NCI-H748 treated with DMSO at 0.1 percent for 48 hours (cell line): ENCODE measurements around the gene GLIS2.

Experiments used
- DNase-seq: peaks from one replicate; lab custom pipeline; 2025; lab: John Stamatoyannopoulos, UW

GLIS2 gene

DNA sequence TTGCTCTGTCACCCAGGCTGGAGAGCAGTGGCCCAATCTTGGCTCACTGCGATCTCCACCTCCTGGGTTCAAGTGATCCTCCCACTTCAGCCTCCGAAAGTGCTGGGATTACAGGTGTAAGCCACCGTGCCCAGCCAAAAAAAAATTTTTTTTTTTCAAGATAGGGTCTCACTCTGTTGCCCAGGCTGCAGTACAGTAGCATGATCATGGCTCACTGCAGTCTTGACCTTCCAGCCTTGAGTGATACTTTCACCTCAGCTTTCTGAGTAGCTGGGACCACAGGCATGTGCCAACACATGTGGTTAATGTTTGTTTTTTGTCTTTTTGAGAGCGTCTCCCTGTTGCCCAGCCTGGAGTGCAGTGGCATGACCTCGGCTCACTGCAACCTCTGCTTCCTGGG lies 37.0 kb downstream of the GLIS2 start:
- DNase-seq = no peak

DNA sequence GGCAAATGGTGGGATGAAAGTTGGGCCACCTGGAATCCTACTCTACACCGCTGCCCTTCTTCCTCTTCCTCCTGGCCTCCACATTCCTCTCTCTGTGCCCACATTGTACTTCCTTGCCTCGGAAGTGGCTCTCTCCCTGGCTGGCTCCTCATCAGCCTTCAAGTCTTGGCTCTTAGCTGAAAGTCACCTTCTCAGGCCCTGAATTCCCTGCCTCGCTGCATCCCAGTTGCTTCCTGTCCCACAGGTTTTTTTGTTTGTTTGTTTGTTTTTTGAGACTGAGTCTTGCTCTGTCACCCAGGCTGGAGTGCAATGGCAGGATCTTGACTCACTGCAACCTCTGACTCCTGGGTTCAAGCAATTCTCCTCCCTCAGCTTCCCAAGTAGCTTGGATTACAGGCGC lies 37.8 kb downstream of the GLIS2 start:
- DNase-seq = no peak

DNA sequence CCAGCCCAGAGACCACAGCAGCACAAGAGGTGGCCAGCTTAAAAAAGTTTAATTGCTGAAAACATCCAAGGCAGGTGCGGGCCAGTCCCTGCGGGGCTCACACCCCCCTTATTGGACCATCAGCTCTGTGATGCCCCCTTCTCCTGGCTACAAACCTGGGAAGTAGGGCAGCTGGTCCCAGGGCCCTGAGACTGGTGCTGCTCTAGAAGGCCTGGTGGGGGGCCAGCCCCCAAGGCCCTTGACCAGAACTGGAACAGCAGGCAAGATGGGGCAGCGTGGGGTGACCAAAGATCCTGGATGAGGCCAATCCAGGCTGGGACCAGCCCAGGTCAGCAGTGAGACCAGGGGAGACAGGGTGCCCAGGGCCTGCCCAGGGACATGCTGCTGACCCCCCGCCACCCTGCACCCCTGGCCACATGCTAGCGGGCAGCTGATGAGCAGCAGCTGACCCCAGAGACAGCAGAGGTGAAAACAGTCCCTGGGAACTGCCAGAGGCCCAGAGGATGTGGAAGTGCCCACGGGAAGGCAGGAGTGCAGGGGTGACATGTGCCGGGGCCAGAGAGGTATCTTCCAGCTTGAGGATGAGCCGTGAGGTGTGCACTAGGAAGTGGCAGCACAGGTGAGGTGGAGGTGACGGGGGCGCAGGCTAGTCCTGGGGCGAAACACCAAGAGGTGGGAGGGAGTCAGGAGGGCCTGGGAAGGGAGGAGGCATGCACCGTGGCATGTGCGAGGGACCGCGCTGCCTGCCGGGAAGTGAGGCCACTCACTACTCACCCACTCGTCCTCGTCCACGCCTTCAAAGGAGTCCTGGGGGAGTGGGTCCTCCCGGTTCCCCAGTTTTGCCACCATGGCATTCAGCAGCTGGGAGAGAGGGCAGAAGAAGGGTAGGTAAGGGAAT lies 38.9 kb downstream of the GLIS2 start:
- no peak for DNase-seq

DNA sequence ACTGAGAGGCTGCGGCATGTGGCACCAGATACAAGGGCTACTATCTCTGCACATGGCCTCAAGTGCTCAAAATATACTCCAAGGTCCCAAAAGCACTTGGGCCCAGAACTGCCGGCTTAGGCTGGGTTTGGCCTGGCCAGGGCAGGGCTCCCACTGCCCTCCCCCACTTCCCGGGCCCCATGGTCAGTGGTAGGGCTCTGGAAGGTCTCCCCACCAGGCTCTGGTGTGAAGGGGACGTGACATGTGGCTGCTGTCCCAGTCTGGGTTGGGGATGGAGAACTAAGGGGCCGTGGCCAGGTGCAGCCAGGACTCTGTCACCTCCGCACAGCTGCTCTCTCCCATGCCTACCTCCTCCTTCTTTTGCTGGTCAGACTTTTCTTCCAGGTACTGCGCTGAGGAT lies 41.0 kb downstream of the GLIS2 start:
- no peak for DNase-seq

DNA sequence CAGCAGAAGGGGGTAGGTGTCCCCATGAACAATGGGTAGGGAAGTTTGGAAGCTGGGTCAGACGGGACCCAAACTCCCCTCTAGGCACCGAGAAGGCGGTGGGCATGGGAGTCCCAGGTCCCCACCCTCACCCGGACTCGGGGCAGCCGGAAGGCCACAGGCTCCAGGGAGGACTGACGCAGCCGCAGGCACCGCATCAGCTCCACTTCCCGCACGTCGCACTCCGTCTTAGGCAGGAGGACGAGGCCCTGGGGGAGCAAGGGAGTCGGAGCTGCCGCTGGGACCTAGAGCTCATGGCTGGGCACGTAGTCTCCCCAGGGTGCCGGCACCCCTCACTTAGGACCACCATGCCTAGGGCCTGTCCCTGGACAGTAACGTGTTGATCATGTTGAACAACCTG lies 42.4 kb downstream of the GLIS2 start:
- no peak for DNase-seq

DNA sequence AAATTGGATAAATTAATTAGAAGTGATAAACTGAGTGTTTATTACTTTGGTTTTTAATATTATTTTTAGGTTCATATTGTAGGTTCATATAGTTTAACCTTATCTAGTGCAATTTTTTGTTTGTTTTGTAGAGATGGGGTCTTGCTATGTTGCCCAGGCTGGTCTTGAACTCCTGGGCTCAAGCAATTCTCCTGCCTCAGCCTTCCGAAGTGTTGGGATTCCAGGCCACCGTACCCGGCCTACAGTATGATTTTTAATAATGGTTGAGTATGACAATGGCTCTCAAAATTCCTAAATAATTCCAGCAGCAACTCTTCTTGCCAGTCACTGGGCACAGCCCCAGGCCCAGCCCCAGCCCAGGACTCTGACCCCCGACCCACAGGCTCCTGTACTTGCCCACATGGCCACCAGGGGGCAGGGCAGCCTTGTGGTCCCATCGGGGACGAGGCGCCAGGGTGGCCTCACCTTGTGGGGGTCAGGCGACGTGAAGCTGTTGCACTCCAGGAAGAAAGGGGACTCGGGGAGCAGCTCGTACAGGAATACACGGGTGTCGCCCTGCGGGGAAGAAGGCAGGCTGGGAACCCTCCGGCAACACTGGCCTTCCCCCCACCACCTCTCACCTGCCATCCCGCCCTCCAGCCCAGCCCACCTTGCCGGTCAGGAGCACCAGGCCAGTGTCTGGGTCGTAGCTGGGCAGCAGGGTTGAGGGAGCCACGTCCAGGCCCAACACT lies 43.1 kb downstream of the GLIS2 start:
- DNase-seq = no peak

DNA sequence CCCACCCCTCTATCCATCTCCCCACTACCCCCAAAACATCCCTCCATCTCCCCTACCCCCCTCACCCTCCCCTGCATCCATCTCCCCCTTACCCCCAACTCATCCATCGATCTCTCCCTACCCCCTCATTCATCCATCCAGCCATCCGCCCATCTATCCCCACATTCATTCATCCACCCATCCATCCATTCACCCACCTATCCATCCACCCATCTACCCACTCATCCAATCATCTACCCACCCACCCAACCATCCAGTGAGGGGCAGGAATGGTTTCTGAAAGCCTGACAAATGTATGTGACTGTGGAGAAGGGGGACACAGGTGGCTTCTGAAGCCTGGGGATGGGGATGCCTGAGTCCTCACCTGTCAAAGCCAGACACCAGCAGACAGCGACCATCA lies 44.0 kb downstream of the GLIS2 start:
- no peak for DNase-seq

DNA sequence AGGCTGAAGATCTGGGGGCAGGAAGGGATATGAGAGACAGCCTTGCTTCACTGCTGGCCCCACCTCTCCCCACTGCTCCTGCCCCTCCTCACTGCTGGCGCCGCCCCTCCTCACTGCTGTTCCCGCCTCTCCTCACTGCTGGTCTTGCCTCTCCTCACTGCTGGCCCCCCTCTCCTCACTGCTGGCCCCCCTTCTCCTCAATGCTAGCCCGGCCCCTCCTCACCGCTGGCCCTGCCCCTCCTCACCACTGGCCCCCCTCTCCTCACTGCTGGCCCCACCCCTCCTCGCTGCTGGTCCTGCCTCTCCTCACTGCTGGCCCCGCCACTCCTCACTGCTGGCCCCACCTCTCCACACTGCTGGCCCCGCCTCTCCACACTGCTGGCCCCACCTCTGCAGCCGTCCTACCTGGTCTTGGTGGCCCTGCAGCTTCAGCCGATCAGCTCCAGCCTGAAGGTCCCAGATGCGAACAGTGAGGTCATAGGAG lies 44.7 kb downstream of the GLIS2 start:
- DNase-seq = no peak

DNA sequence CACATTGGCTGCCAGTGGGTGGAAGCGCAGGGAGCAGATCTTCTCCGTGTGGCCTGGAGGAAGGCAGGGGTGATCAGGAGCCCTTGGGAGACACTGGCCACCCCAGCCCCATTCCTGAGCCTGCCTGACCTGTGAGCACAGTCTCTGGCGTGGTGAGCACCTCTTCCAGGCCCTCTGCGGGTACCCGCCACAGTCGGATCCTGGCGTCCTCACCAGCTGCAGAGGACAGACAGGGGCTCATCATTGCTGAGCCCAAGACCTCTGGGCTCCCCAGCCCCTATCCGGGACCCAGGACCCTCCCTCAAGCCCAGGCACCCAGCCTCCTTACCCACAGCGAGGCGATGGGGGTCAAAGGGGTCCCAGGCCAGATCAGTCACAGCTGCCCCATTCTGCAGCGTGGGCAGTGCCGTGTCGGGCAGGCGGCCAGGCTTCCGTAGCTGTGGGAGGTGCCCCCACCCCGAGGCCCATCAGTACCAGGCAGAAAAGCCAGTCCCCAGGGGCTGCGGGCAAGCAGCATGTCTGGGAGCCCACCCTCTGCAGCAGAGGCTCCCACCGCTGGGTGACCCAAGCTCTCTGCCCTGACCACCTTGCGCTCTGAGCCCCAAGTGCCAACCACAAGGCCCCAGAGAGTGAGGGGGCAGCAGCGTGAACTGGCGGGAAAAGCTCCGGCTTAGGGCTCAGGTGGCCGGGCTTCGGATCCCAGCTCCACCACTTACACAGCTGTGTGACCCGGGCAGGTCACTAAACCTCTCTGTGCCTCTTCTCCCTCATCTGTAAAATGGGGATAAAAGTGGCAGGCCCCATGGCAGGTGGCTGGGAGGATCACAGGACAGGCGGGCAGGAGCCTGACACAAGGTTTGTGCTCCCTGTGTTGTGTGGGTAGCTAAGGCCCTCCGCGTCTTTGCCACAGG lies 45.4 kb downstream of the GLIS2 start:
- no peak for DNase-seq

DNA sequence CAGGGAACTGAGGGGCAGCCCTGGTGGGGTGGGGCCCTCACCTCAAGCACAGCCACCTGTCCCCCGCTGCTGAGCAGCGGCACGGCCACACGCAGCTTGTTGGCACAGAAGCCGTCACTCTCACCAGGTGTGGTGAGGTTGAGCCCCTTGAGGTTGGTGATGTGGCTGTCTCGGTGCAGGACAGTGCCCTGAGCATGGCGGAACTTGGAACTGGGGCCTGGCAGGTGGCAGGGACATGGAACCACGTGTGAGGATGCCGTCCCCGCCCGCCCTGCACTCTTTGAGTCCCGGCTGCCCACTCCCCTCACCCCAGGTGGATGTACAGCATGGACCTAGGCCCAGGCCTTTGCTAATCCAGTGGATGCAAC lies 46.1 kb downstream of the GLIS2 start:
- no peak for DNase-seq

DNA sequence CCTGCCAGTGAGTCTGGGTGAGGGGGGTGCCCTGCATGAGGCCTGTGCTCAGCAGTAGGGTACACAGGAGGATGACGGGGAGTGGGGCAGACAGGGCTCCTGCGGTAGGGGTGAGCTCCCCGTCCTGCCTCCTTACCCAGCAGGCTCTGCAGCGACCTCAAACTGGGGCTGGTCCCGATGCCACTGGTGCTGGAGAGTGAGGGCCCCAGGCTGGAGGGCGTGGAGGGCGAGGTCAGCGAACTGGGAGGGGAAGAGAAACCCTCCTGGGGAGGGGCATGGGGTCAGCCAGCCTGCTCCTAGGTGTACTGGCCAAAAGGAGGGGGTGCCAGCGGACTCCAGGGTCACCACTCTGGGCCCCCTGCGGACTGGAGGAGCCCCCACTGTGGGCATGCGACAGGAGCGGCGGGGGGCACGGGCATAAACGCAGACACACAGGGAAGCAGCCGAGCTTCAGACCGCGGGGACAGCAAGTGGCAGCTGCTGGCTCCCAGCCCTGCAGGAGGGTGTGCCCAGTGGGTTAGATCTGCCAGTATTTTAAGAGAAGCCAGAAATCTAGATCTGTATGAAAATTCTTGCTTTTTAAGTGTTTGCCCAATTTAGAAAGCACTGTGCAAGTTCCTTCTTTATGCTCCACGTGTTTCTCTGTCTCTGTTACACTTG lies 46.7 kb downstream of the GLIS2 start:
- DNase-seq = no peak

DNA sequence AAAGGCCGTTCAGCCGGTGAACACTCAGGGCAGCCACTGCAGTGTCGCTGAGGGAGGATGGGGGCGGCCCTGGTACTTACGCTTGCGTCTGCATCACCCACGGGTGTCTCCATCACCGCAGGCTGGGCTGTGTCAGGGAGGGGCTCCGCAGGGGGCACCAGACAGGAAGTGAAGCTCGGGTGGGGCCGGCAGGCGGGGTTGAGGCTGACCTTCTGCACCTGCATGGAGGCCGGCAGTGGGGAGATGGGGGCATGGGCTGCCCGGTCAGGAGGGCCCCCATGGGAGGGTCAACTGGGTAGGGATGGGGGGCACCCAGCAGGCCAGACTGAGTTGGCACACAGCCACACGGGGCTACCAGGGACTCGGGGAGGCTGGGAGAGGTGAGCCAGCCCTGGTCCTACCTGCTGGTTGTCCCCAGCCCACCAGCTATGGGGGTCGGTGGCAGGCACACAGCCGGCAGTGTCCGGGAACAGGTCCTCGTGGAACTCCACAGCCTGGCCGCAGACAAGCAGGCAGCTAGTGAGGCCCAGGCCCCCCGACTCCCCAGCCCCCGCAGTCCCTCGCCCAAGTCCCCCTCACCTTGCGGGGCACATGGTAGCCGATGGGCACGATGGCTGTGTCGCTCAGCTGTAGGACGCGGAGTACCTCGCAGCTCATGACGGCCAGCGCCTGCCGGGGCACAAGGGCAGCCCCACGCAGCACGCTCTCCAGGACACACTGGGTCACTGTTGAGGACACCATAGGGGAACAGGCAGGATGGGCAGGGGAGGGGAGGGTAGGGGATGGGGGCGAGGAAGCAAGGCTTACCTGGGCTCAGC lies 48.5 kb downstream of the GLIS2 start:
- DNase-seq = no peak

DNA sequence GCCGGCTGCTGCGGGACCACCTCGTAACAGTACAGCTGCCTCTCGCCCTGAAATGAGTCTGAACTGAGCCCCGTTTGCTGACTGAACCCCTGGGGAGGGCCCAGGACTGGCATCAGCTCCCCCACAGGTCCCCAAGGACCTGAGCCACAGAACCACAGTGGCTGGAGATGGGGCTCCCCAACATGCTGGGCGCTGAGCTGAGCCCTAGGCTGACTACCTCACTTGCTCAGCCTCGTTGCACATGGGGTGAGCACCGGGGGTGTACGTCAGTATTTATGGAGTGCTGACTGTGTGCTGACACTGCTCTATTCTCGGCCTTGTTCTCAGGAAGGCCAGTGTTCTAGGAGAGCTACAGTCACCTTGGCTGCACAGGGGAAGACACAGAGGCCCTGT lies 49.1 kb downstream of the GLIS2 start:
- DNase-seq = no peak

DNA sequence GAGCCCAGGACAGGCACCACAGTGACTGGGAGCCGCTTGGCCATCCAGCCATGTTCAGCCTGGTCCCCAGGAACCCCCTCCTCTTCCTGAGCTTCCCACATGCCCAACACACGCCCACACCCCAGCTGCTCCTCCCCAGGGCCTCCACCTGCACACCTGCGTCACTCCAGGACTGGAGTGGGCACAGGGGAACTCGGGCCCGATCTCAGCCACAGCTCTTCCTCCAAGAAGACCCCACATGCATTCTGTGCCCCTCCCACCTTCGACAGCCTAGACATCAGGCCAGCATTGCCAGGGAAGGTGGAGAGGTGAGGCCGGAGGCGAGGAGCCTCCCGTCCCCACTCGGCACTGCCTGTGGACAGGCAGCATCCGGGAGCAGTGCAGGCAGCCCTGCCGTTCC lies 49.7 kb downstream of the GLIS2 start:
- DNase-seq = no peak

DNA sequence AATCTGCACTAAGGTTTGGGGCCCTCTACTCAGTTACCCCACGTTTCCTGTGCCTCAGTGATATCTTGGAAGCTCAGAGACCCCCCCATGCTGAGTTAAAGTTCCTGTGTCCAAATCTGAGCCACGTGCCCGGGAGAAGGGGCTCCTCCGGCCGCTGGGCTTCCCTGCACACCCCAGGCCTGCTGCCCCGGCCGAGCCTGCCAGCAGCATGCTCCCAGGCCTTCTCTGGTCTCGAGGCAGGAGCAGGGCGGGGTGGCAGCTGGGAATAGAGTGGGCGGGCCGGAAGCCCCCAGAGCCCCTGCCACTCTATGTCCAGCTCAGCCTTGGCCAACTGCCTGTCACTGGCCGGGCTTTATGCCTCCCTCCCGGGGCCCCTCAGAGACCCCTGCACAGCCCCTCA lies 50.1 kb downstream of the GLIS2 start:
- no peak for DNase-seq

DNA sequence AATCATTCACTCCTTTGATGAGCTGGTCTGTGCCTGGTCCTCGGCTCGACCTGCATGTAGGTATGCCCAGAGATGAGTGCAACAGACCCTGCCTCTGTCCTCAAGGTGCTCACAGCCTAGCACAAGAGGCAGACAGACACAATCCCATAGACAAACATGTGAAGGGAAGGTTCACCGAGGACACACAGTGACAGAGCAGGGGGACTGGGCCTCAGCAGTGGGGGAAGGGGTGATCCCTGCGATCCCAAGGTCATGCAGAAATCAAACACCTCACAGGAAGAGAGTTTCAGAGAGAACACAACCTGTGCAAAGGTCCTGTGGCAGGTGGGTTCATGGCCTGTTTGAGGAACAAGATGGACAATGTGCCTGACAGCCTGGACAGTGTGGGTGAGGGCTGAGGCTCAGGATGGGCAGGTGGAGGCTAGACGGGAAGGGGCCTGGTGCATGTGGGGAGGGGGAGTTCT lies 51.6 kb downstream of the GLIS2 start:
- no peak for DNase-seq

DNA sequence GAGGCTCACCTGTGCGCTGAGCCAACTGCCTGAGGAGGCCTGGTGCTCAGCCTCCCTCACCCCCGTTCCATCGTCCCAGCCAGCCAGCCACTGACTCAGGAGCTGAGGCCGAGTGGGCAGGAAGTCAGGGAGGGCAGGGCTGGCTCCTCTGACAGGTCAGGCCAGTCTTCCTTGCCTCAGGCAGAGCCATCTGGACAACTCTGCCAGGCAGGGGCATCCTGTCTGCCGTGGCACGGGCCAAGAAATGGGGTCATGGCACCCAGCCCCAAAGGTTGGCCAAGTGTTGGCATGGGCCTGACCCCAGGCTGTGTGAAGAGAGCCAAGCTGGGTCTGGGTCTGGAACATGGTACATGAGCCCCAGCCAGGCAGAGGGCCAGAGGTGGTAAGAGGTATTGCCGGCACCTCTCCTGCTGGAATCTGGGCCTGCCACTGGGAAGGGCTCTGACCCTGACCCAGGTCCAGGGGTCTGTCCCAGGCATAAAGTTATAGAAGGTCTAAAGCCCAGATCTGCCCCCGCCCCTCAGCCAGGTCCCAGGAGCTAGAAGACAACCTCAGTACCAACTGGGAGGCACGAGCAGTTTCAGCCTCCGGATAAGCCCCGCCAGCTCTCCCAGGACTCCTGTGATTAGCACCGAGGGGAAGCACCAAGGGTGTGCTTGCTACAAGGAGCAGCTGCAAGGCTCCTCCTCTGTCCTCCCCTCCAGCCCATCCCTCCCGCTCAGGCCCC lies 53.3 kb downstream of the GLIS2 start:
- no peak for DNase-seq

DNA sequence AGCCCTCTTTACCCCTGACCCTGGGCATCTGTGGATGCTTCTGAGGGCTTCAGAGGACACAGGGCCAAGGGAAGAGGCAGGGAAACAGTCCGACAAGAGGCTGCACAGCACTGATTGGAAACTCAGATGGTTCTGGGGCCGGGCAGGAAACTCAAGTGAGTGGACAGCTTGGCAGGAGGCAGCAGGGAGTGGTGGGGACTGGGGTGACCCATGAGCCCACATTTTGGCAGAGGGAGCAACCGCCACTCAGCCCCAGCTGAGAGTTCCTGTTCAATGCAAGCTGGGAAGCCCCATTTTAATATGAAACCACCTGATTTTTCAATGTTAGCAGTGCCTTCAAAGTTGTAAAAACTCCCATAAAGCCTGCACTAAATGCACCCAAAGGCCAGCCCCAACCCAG lies 54.3 kb downstream of the GLIS2 start:
- no peak for DNase-seq

DNA sequence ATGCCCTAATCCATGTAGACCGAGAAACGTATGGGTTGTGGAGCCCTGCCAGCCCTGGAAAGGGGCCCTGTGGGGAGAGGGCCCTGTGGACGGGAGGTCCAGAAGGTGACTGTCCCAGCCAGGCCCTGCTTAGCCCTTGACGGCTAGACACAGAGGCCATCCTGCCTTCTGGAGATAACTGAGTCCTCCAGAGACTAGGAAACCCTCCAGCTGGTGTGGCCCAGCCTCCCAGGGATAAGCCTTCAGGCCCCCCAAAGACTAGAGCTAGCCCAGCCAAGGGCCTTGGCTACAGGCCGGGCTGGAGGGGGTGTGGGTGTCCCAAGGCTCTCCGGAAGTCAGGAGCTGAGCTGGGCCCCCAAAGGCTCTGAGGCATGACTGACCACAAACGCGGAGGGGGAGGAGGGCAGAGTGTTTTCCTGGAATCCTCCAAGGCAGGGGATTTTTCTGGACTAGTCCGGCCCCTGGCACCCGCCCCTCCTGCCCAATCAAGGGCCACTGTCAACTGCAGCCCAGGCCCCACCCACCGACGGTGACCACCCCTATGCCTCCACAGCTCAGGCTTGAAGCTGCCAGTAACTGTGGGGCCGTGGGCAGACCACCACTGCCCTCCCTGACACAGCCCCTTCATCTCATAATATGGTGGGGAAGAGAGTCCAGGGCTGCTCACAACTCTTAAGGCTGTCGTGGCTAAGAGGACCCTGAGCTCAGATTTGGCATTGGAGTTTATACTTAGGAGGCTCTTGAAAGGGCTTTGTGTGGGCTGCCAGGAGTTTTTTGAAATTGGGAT lies 54.9 kb downstream of the GLIS2 start:
- no peak for DNase-seq
